H9 (cell line): Measurements from ENCODE around the gene RPL14. TPM values are rescaled to one million over a fixed set of nuclear protein-coding genes. Genes with fewer than 3 reads are reported as not detected.

Source experiments
- DNase-seq: peaks from one replicate; pipeline ENCODE4 v3.0.0-alpha.2; 2017
- H2AFZ ChIP-seq: one replicate; pipeline ENCODE4 v1.6.1; 2013; ENCODE audit warnings: mild to moderate bottlenecking, low read length, control low read depth, moderate library complexity
- H2AK5ac ChIP-seq: 2 replicates; pipeline ENCODE4 v1.6.1; 2013; ENCODE audit warnings: low read length, control low read depth, mixed read lengths; ENCODE audit not compliant: insufficient read length
- H2BK120ac ChIP-seq: one replicate; pipeline ENCODE4 v1.6.1; 2013; ENCODE audit warnings: low read depth, mild to moderate bottlenecking, low read length, control low read depth, inconsistent platforms; ENCODE audit not compliant: poor library complexity, severe bottlenecking
- H2BK12ac ChIP-seq: 2 replicates; pipeline ENCODE4 v1.6.1; 2013; ENCODE audit warnings: low read length, control low read depth, mixed read lengths, low read depth; ENCODE audit not compliant: insufficient read length
- H2BK15ac ChIP-seq: 2 replicates; pipeline ENCODE4 v1.6.1; 2013; ENCODE audit warnings: low read depth, low read length, control low read depth
- H2BK20ac ChIP-seq: one replicate; pipeline ENCODE4 v1.6.1; 2013; ENCODE audit warnings: low read depth, mild to moderate bottlenecking, low read length, control low read depth, inconsistent platforms; ENCODE audit not compliant: poor library complexity, severe bottlenecking
- H2BK5ac ChIP-seq: 2 replicates; pipeline ENCODE4 v1.6.1; 2013; ENCODE audit warnings: low read length, control low read depth, mixed read lengths; ENCODE audit not compliant: insufficient read length
- H3K14ac ChIP-seq: 2 replicates; pipeline ENCODE4 v1.6.1; 2013; ENCODE audit warnings: low read length, control low read depth; ENCODE audit not compliant: insufficient read depth
- H3K18ac ChIP-seq: 2 replicates; pipeline ENCODE4 v1.6.1; 2013; ENCODE audit warnings: low read depth, mild to moderate bottlenecking, mixed read lengths, low read length, control low read depth; ENCODE audit not compliant: insufficient read length
- H3K23ac ChIP-seq: 2 replicates; pipeline ENCODE4 v1.6.1; 2013; ENCODE audit warnings: low read length, control low read depth, mixed read lengths, low read depth; ENCODE audit not compliant: insufficient read length
- H3K23me2 ChIP-seq: 2 replicates; pipeline ENCODE4 v1.6.1; 2013; ENCODE audit warnings: low read depth, mild to moderate bottlenecking, mixed read lengths, low read length, control low read depth; ENCODE audit not compliant: insufficient read length, poor library complexity, severe bottlenecking
- H3K27ac ChIP-seq: 2 replicates; pipeline ENCODE4 v1.5.1; 2013; ENCODE audit warnings: low read length, control low read depth, mixed read lengths, low read depth; ENCODE audit not compliant: insufficient read length
- H3K27me3 ChIP-seq: 2 replicates; pipeline ENCODE4 v1.6.1; 2013; ENCODE audit warnings: low read length, control low read depth, inconsistent platforms; ENCODE audit not compliant: insufficient read depth
- H3K4ac ChIP-seq: 2 replicates; pipeline ENCODE4 v1.6.1; 2013; ENCODE audit warnings: low read depth, mild to moderate bottlenecking, control low read depth, inconsistent platforms, low read length, moderate library complexity
- H3K4me1 ChIP-seq: 2 replicates; pipeline ENCODE4 v1.6.1; 2013; ENCODE audit warnings: low read length, control low read depth, inconsistent platforms; ENCODE audit not compliant: insufficient read depth
- H3K4me2 ChIP-seq: 2 replicates; pipeline ENCODE4 v1.6.1; 2013; ENCODE audit warnings: low read length, control low read depth, mixed read lengths; ENCODE audit not compliant: insufficient read length, insufficient read depth
- H3K56ac ChIP-seq: 2 replicates; pipeline ENCODE4 v1.6.1; 2013; ENCODE audit warnings: low read depth, mild to moderate bottlenecking, mixed read lengths, low read length, control low read depth; ENCODE audit not compliant: insufficient read length
- H3K79me1 ChIP-seq: 2 replicates; pipeline ENCODE4 v1.6.1; 2013; ENCODE audit warnings: low read depth, mild to moderate bottlenecking, moderate library complexity, low read length, control low read depth, inconsistent platforms; ENCODE audit not compliant: insufficient read depth, poor library complexity, severe bottlenecking
- H3K79me2 ChIP-seq: 2 replicates; pipeline ENCODE4 v1.6.1; 2013; ENCODE audit warnings: low read length, control low read depth, inconsistent platforms; ENCODE audit not compliant: insufficient read depth
- H3K9ac ChIP-seq: 2 replicates; pipeline ENCODE4 v1.6.1; 2013; ENCODE audit warnings: low read length, control low read depth, mixed read lengths; ENCODE audit not compliant: insufficient read length; ENCODE audit errors: extremely low read depth
- H3K9me3 ChIP-seq: one replicate; pipeline ENCODE4 v1.6.1; 2013; ENCODE audit warnings: low read depth, low read length, inconsistent platforms; ENCODE audit not compliant: control insufficient read depth
- H3T11ph ChIP-seq: one replicate; pipeline ENCODE4 v1.6.1; 2013; ENCODE audit warnings: mild to moderate bottlenecking, low read length, control low read depth, inconsistent platforms
- H4K20me1 ChIP-seq: one replicate; pipeline ENCODE4 v1.6.1; 2013; ENCODE audit not compliant: control insufficient read depth, insufficient read length, insufficient read depth
- H4K5ac ChIP-seq: 2 replicates; pipeline ENCODE4 v1.6.1; 2013; ENCODE audit warnings: low read depth, mild to moderate bottlenecking, mixed read lengths, low read length, control low read depth; ENCODE audit not compliant: insufficient read length
- H4K8ac ChIP-seq: replicated peaks from 2 replicates; pipeline ENCODE4 v1.6.1; 2013; ENCODE audit warnings: low read length, control low read depth, mixed read lengths, low read depth; ENCODE audit not compliant: insufficient read length
- H4K91ac ChIP-seq: 2 replicates; pipeline ENCODE4 v1.6.1; 2013; ENCODE audit warnings: low read depth, mild to moderate bottlenecking, moderate library complexity, mixed read lengths, low read length, control low read depth; ENCODE audit not compliant: insufficient read length
- H3K27ac Mint-ChIP-seq, 3 experiments: 2 replicates in 2 of 3; 3 replicates in 1 of 3; pipeline ENCODE4 v1.8.0; 2020 to 2021; ENCODE audit warnings: mixed read lengths in 3 of 3, mild to moderate bottlenecking in 1 of 3, moderate library complexity in 1 of 3
- H3K27me3 Mint-ChIP-seq: 2 replicates; pipeline ENCODE4 v1.8.0; 2021; ENCODE audit warnings: low read depth, mild to moderate bottlenecking, moderate library complexity, mixed read lengths
- H3K36me3 Mint-ChIP-seq, 3 experiments: 2 replicates in 2 of 3; 3 replicates in 1 of 3; pipeline ENCODE4 v1.8.0; 2020 to 2021; ENCODE audit warnings: low read depth in 3 of 3, mixed read lengths in 3 of 3; ENCODE audit not compliant: insufficient read depth in 1 of 3
- H3K4me1 Mint-ChIP-seq, 2 experiments: 2 replicates each; pipeline ENCODE4 v1.8.0; 2020; ENCODE audit warnings: mixed read lengths in 2 of 2
- H3K4me3 Mint-ChIP-seq, 2 experiments: 2 replicates in 1 of 2; 3 replicates in 1 of 2; pipeline ENCODE4 v1.8.0; 2020 to 2021; ENCODE audit warnings: mild to moderate bottlenecking in 2 of 2, mixed read lengths in 2 of 2, moderate library complexity in 1 of 2
- H3K9me3 Mint-ChIP-seq, 2 experiments: 2 replicates in 1 of 2; 3 replicates in 1 of 2; pipeline ENCODE4 v1.8.0; 2020; ENCODE audit warnings: mild to moderate bottlenecking in 2 of 2, mixed read lengths in 2 of 2, moderate library complexity in 1 of 2
- WGBS: extraction: QIAGEN DNeasy Blood & Tissue Kit; methylation state at CpG from one replicate; pipeline ENCODE4 v1.1.7; 2013; ENCODE audit warnings: missing lambda C conversion rate, low lambda C conversion rate, mixed read lengths; ENCODE audit not compliant: insufficient read length; ENCODE audit errors: extremely low coverage; 5-methylcytosine and 5-hydroxymethylcytosine counted together
- total RNA-seq: library from RNA; stranded (reverse); gene quantifications from 2 replicates; pipeline ENCODE4 v1.2.1, GENCODE V29; 2021
- TF ChIP-seq, protein P1 (sequence below): fragments of 200-600 bp; sonication (generic); conservative IDR thresholded peaks from 3 replicates; pipeline ENCODE4 v1.8.0; 2021; ENCODE audit warnings: antibody characterized with exemption, mild to moderate bottlenecking

RPL14 gene
- total RNA-seq, 1 experiment from 2014 or later, result 2,490 TPM

DNA sequence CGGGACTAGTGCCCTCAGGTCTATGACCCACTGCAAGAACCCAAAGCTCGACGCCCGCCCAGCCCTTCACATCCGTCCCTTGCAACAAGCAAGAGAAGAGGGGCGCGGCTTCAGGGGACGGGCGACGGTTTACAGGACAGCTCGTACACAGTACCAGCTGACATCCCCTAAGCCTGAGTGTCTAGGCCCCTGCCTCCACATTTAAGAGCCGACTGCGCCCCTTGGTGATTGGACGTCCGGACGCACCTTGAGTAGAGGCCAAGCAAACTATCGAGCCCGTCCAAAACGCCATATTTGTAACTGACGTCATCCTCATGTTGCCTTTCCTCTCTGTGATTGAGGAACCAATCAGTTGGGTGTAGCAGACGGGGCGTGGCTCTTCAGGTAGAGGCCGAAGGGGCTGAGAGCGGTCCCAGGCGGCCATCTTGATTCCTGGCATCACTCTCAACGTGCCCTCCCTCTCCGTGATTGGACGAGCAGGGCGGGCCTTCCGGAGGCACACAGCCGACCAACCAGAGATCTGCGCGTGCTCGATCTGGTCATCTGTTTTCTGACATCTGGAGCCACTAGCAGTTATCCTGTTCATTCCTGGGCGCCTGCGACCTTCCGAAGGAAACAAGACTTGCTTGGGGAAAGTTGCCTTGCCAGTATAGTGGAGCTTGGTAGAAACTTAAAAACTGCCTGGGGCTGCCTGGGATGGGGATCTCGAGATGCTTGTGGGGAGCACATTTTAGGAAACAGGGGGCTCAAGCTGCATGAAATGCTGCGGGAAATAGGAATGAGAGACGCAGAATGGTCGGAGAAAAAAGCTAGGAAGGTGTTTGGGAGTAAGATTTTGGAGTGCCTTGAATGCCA lies 4.0 kb upstream of the RPL14 start:
- Histone ChIP-seq H4K8ac (no peak overlapping the region), H3K18ac (peak overlapping the region; percentile 90), H4K20me1 (no peaks in the 10 kb centered on the region), H2BK12ac (no peak overlapping the region), H3K27me3 (no peaks in the 10 kb centered on the region), H3K14ac (peak overlapping the region; percentile 82), H3K9ac (peak overlapping the region; percentile 87), H2BK15ac (no peak overlapping the region), H2BK120ac (no peak overlapping the region), H4K91ac (no peak overlapping the region), H3K27ac (peak overlapping the region; percentile 27), H2AFZ (peak overlapping the region; percentile 34), H3K4ac (no peak overlapping the region; the same call in 1 of the 2 replicates), H3K79me1 (no peaks in the 10 kb centered on the region), H2BK20ac (no peak overlapping the region), H3K4me2 (peak overlapping the region; percentile 82), H3K56ac (no peak overlapping the region), H3T11ph (no peak overlapping the region), H3K23me2 (peaks cover 11% of the 10 kb centered on the region), H3K4me1 (0 out of 2 replicates have a peak, but pooled peaks cover 2% of the 10 kb centered on the region), H2BK5ac (peak overlapping the region; percentile 23), H2AK5ac (no peak overlapping the region), H3K23ac (no peak overlapping the region), H3K9me3 (no peaks in the 10 kb centered on the region), H3K79me2 (peaks cover 7% of the 10 kb centered on the region; the same call in 1 of the 2 replicates), H4K5ac (peak overlapping the region; percentile 20)
- Mint-ChIP-seq H3K4me3 (peak overlapping the region; percentile 86 to 91), H3K27me3 (peaks cover 3% of the 10 kb centered on the region; the same call in 1 of the 2 replicates), H3K9me3 (no peaks in the 10 kb centered on the region), H3K27ac (peak overlapping the region; percentile 98 to 99 (median 99)), H3K4me1 (peaks cover 11 to 21% of the 10 kb centered on the region in 2 experiments), H3K36me3 (peaks cover 5 to 9% (median 6%) of the 10 kb centered on the region in 3 experiments)
- peak; percentile 100 for DNase-seq
- WGBS, result no CpG with 5 or more reads among the region's 41 CpGs
- TF ChIP-seq, protein P1, sequence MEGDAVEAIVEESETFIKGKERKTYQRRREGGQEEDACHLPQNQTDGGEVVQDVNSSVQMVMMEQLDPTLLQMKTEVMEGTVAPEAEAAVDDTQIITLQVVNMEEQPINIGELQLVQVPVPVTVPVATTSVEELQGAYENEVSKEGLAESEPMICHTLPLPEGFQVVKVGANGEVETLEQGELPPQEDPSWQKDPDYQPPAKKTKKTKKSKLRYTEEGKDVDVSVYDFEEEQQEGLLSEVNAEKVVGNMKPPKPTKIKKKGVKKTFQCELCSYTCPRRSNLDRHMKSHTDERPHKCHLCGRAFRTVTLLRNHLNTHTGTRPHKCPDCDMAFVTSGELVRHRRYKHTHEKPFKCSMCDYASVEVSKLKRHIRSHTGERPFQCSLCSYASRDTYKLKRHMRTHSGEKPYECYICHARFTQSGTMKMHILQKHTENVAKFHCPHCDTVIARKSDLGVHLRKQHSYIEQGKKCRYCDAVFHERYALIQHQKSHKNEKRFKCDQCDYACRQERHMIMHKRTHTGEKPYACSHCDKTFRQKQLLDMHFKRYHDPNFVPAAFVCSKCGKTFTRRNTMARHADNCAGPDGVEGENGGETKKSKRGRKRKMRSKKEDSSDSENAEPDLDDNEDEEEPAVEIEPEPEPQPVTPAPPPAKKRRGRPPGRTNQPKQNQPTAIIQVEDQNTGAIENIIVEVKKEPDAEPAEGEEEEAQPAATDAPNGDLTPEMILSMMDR, result no peak
